Stimulated activated naive CD8-positive, alpha-beta T cell treated with anti-CD3 and anti-CD28 coated beads, Interleukin-15, Interleukin-2, amounts not matched to agents 100 U/mL and 50 U/mL, for 24 hours (primary cell): ENCODE results near the gene GRM7.

Experiments used
- ATAC-seq: fragments of 150-1000 bp; cut with Tn5 transposase; one replicate; pipeline ENCODE4 v1.10.0; 2021
- DNase-seq: peaks from one replicate; pipeline ENCODE4 v3.0.0; 2021

GRM7 gene

DNA sequence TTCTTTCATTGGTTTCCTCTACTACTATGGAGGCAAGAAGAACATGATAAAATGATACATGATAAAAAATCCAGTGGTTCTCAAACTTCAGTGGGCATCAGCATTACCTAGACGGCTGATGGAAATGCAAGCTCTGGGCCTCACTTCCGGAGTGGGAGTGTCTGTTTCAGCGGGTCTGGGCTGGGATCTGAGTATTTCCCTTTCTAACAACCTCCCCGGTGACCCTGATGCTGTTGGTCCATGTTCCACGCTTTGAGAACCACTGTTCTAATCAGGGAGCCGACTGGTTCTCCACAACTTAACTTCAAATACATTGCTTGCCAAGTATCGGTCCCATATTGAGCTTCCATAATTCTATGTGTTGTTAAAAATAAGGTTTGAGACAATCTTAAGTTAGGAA is 928.4 kb downstream of the GRM7 start:
- DNase-seq = no peak

DNA sequence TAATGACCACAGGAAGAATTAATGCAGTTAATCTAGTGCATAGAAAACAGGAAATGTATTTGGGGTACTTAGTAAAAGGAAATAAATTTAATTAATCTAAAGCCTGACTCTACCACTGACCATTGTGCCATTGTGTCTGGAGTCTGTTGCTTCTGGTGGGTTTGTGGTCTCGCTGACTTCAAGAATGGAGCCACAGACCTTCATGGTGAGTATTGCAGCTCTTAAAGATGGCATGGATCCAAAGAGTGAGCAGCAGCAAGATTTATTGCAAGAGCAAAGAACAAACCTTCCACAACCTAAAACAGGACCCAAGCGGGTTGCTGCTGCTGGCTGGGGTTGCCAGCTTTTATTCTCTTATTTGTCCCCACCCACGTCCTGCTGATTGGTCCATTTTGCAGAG is 929.2 kb downstream of the GRM7 start:
- ATAC-seq = no peak
- DNase-seq = no peak

More for the DNA sequence above, 928.4 kb downstream of the GRM7 start:
- ATAC-seq = no peak
